CD14-positive monocyte (primary cell): ENCODE data around the gene CTR9. TPM values are rescaled to one million over a fixed set of nuclear protein-coding genes. Genes with fewer than 3 reads are reported as not detected.
A peak's percentile ranks its signal among the peaks of the same experiment; 100 is the strongest.
"Not testable (repeated sequence)": the region's sequence is repeated elsewhere in the genome, so short reads cannot be mapped to it uniquely, and the experiment has no call there.

Experiments used
- DNase-seq, 3 donors: peaks; one replicate each; pipeline ENCODE4 v3.0.0-alpha.2; 2011 to 2022
- H2AFZ ChIP-seq: 2 replicates; pipeline ENCODE4 v1.6.0; 2012; ENCODE audit warnings: mild to moderate bottlenecking, low read depth, low read length, inconsistent platforms; ENCODE audit not compliant: insufficient read depth, poor library complexity, severe bottlenecking
- H3K27ac ChIP-seq, 2 donors: 1 replicate in 1 of 2; 2 replicates in 1 of 2; pipeline ENCODE4 v1.5.1; 2012 to 2013; ENCODE audit warnings: low read length in 2 of 2, control low read depth in 1 of 2, inconsistent platforms in 1 of 2, low read depth in 1 of 2, mild to moderate bottlenecking in 1 of 2
- H3K27me3 ChIP-seq, 2 donors: one replicate each; pipeline versions ENCODE4 v1.6.0 to v1.6.1; 2011 to 2013; ENCODE audit warnings: low read length in 2 of 2; ENCODE audit not compliant: control insufficient read depth in 2 of 2, insufficient read depth in 2 of 2
- H3K36me3 ChIP-seq, 2 donors: replicated peaks in 1 of 2; 1 replicate in 1 of 2; 2 replicates in 1 of 2; pipeline versions ENCODE4 v1.5.1 to v1.6.1; 2012 to 2013; ENCODE audit warnings: low read length in 2 of 2, control low read depth in 1 of 2, inconsistent platforms in 1 of 2, mild to moderate bottlenecking in 1 of 2; ENCODE audit not compliant: insufficient read depth in 2 of 2, control insufficient read depth in 1 of 2
- H3K4me1 ChIP-seq, 2 donors: 1 replicate in 1 of 2; 2 replicates in 1 of 2; pipeline versions ENCODE4 v1.5.1 to v1.6.1; 2012 to 2013; ENCODE audit warnings: low read length in 2 of 2, control low read depth in 1 of 2, inconsistent platforms in 1 of 2, mild to moderate bottlenecking in 1 of 2, moderate library complexity in 1 of 2; ENCODE audit not compliant: insufficient read depth in 2 of 2, control insufficient read depth in 1 of 2
- H3K4me2 ChIP-seq: replicated peaks from 2 replicates; pipeline ENCODE3; 2012; ENCODE audit warnings: low read length, moderate library complexity, mild to moderate bottlenecking; ENCODE audit not compliant: poor library complexity, severe bottlenecking; ENCODE audit errors: extremely low read depth
- H3K4me3 ChIP-seq, 3 experiments: fragments of 200-600 bp in 1 of 3; sonication (generic) in 1 of 3; replicated peaks in 1 of 3; 1 replicate in 2 of 3; 2 replicates in 1 of 3; pipeline ENCODE4 v1.5.1; 2011 to 2013; ENCODE audit warnings: low read length in 3 of 3, mild to moderate bottlenecking in 3 of 3, control low read depth in 2 of 3, low read depth in 2 of 3, inconsistent platforms in 1 of 3, moderate library complexity in 1 of 3
- H3K79me2 ChIP-seq: 2 replicates; pipeline ENCODE4 v1.6.0; 2012; ENCODE audit warnings: mild to moderate bottlenecking, control low read depth, inconsistent platforms, low read length, moderate library complexity; ENCODE audit not compliant: insufficient read depth
- H3K9ac ChIP-seq: 2 replicates; pipeline ENCODE4 v1.6.0; 2017; ENCODE audit warnings: low read length, mild to moderate bottlenecking; ENCODE audit not compliant: insufficient read depth, poor library complexity, severe bottlenecking
- H3K9me3 ChIP-seq, 2 donors: replicated peaks in 1 of 2; 1 replicate in 1 of 2; 2 replicates in 1 of 2; pipeline versions ENCODE4 v1.5.1 to v1.6.1; 2012 to 2013; ENCODE audit warnings: low read length in 2 of 2, control low read depth in 1 of 2; ENCODE audit not compliant: control insufficient read depth in 1 of 2, insufficient read depth in 1 of 2
- H4K20me1 ChIP-seq: 2 replicates; pipeline ENCODE4 v1.6.0; 2012; ENCODE audit warnings: mild to moderate bottlenecking, low read length, control low read depth, moderate library complexity; ENCODE audit not compliant: insufficient read depth
- H3K27ac Mint-ChIP-seq, 7 donors: one replicate each; pipeline ENCODE4 v1.8.0; 2020; ENCODE audit warnings: mild to moderate bottlenecking in 7 of 7, mixed read lengths in 7 of 7, moderate library complexity in 6 of 7, inconsistent platforms in 2 of 7
- H3K27me3 Mint-ChIP-seq, 3 donors: one replicate each; pipeline ENCODE4 v1.8.0; 2021 to 2022; ENCODE audit warnings: low read depth in 3 of 3, mild to moderate bottlenecking in 3 of 3, mixed read lengths in 3 of 3, moderate library complexity in 3 of 3, inconsistent platforms in 1 of 3
- H3K36me3 Mint-ChIP-seq, 2 donors: one replicate each; pipeline ENCODE4 v1.8.0; 2020; ENCODE audit warnings: mixed read lengths in 2 of 2, inconsistent platforms in 1 of 2, mild to moderate bottlenecking in 1 of 2
- H3K4me1 Mint-ChIP-seq: one replicate; pipeline ENCODE4 v1.8.0; 2020; ENCODE audit warnings: mild to moderate bottlenecking, mixed read lengths
- H3K4me3 Mint-ChIP-seq, 2 donors: one replicate each; pipeline ENCODE4 v1.8.0; 2020; ENCODE audit warnings: mild to moderate bottlenecking in 2 of 2, mixed read lengths in 2 of 2, moderate library complexity in 1 of 2
- H3K9me3 Mint-ChIP-seq, 7 donors: one replicate each; pipeline ENCODE4 v1.8.0; 2020 to 2022; ENCODE audit warnings: mixed read lengths in 7 of 7, mild to moderate bottlenecking in 6 of 7, moderate library complexity in 6 of 7, inconsistent platforms in 2 of 7
- CTCF ChIP-seq: fragments of 200-600 bp; IDR thresholded peaks from one replicate; pipeline ENCODE4 v1.8.0; 2022; ENCODE audit warnings: antibody characterized with exemption, mild to moderate bottlenecking
- WGBS: methylation state at CpG from one replicate; pipeline ENCODE4 v1.1.5; 2013; ENCODE audit warnings: missing lambda C conversion rate; ENCODE audit not compliant: insufficient coverage; 5-methylcytosine and 5-hydroxymethylcytosine counted together
- intact Hi-C, 2 donors: fragments of 100-400 bp; cut with micrococcal nuclease; formaldehyde crosslinking; loops; one replicate each; pipeline versions ENCODE4 v1.15.0 to v1.15.1; 2023
- polyA plus RNA-seq, 3 donors: library from polyadenylated mRNA; depleted of rRNA in 1 of 3; unstranded in 2 of 3; stranded (reverse) in 1 of 3; fragments of 300-500 nt in 2 of 3; fragments of >200 nt in 1 of 3; fragmentation: Illumina TruSeq in 2 of 3; gene quantifications; 1 replicate in 2 of 3; 2 replicates in 1 of 3; pipeline ENCODE4 v1.2.3, GENCODE V29; 2012 to 2021

The CTR9 gene
- polyA plus RNA-seq, 3 donors: 5.0 to 37.5 (median 18.3) TPM

GRCh38 chr11:10813945-10814344 is 62.9 kb downstream of the CTR9 start:
- no peak overlapping the region for H3K4me2 ChIP-seq

GRCh38 chr11:10818594-10818993 is 67.5 kb downstream of the CTR9 start:
- H3K4me1 Mint-ChIP-seq: peaks cover 13% of the 10 kb centered on the region
- no peak overlapping the region for H3K9ac ChIP-seq
- no peaks in the 10 kb centered on the region for H3K9me3 ChIP-seq
- intact Hi-C loops: no loop called here
- TF ChIP-seq CTCF: no peak
- H3K27ac ChIP-seq: no peak overlapping the region
- H3K79me2 ChIP-seq: no peaks in the 10 kb centered on the region
- no peak overlapping the region for H3K4me2 ChIP-seq
- no peaks in the 10 kb centered on the region for H3K36me3 ChIP-seq
- no peaks in the 10 kb centered on the region for H3K4me1 ChIP-seq
- no peaks in the 10 kb centered on the region for H3K36me3 Mint-ChIP-seq
- H4K20me1 ChIP-seq: no peaks in the 10 kb centered on the region
- peaks cover 0 to 3% (median 2%) of the 10 kb centered on the region in 3 donors for H3K27me3 Mint-ChIP-seq
- WGBS: no CpG with 5 or more reads among the region's 1 CpG
- H3K9me3 Mint-ChIP-seq: no peaks in the 10 kb centered on the region
- no peak overlapping the region for H3K27ac Mint-ChIP-seq
- H3K4me3 ChIP-seq: no peak overlapping the region
- DNase-seq: no peak
- no peak overlapping the region for H3K4me3 Mint-ChIP-seq
- H3K27me3 ChIP-seq: no peaks in the 10 kb centered on the region
- H2AFZ ChIP-seq: no peak overlapping the region

More at GRCh38 chr11:10813945-10814344, 62.9 kb downstream of the CTR9 start:
- Mint-ChIP-seq H3K4me3 (no peak overlapping the region), H3K27me3 (peaks cover 0 to 3% (median 2%) of the 10 kb centered on the region in 3 donors), H3K9me3 (no peaks in the 10 kb centered on the region), H3K36me3 (no peaks in the 10 kb centered on the region), H3K27ac (no peak overlapping the region), H3K4me1 (peaks cover 14% of the 10 kb centered on the region)
- no peak overlapping the region for H3K4me3 ChIP-seq
- no peaks in the 10 kb centered on the region for H3K27me3 ChIP-seq
- no peaks in the 10 kb centered on the region for H4K20me1 ChIP-seq
- no peak overlapping the region for H3K9ac ChIP-seq
- DNase-seq: no peak
- H3K79me2 ChIP-seq: no peaks in the 10 kb centered on the region
- no peaks in the 10 kb centered on the region for H3K36me3 ChIP-seq
- intact Hi-C loops: no loop called here
- H3K4me1 ChIP-seq: peaks cover 8 to 12% of the 10 kb centered on the region in 2 donors
- no peak for TF ChIP-seq CTCF
- H3K9me3 ChIP-seq: no peaks in the 10 kb centered on the region
- no peak overlapping the region for H3K27ac ChIP-seq
- no peak overlapping the region for H2AFZ ChIP-seq

GRCh38 chr11:10822491-10822890 is 71.4 kb downstream of the CTR9 start:
- H3K4me2 ChIP-seq, H3K27ac ChIP-seq, H3K36me3 Mint-ChIP-seq, H3K27me3 Mint-ChIP-seq, H3K9me3 Mint-ChIP-seq, H3K9me3 ChIP-seq, H3K27me3 ChIP-seq, H3K4me3 Mint-ChIP-seq, H3K4me3 ChIP-seq, H2AFZ ChIP-seq, intact Hi-C loops, H3K36me3 ChIP-seq, H3K79me2 ChIP-seq, H4K20me1 ChIP-seq, H3K9ac ChIP-seq, H3K4me1 ChIP-seq, DNase-seq: not testable (repeated sequence)
- H3K4me1 Mint-ChIP-seq: peaks cover 19% of the 10 kb centered on the region
- no CpG with 5 or more reads among the region's 3 CpGs for WGBS
- H3K27ac Mint-ChIP-seq: peak overlapping the region in 1 of 7 donors; percentile 15
